Stomach (tissue), 9 donors: ENCODE measurements around the gene ENTPD2. TPM values are rescaled to one million over a fixed set of nuclear protein-coding genes. Genes with fewer than 3 reads are reported as not detected.

Experiments
- DNase-seq, 2 donors: peaks; one replicate each; pipeline versions ENCODE4 v3.0.0 to v3.0.0-alpha.2; 2013 to 2019
- H3K27ac ChIP-seq, 5 donors: fragments of 200-600 bp in 4 of 5; sonication (generic) in 4 of 5; one replicate each; pipeline ENCODE4 v1.5.1; 2013 to 2019; ENCODE audit warnings: mild to moderate bottlenecking in 1 of 5, moderate library complexity in 1 of 5
- H3K27me3 ChIP-seq, 3 donors: fragments of 200-600 bp; sonication (generic); one replicate each; pipeline ENCODE4 v1.5.1; 2017 to 2019; ENCODE audit warnings: mixed run types in 1 of 3
- H3K36me3 ChIP-seq, 4 donors: fragments of 200-600 bp; sonication (generic); 1 replicate in 3 of 4; 2 replicates in 1 of 4; pipeline ENCODE4 v1.5.1; 2016 to 2019
- H3K4me1 ChIP-seq, 4 donors: fragments of 200-600 bp; sonication (generic); one replicate each; pipeline ENCODE4 v1.5.1; 2016 to 2019
- H3K4me3 ChIP-seq, 4 donors: fragments of 200-600 bp; sonication (generic) in 3 of 4; one replicate each; pipeline ENCODE4 v1.5.1; 2016 to 2019; ENCODE audit warnings: mild to moderate bottlenecking in 1 of 4
- H3K9me3 ChIP-seq, 4 donors: fragments of 200-600 bp; sonication (generic); one replicate each; pipeline ENCODE4 v1.5.1; 2016 to 2019
- EP300 ChIP-seq: sonication (generic); formaldehyde crosslinking; IDR thresholded peaks from one replicate; pipeline ENCODE4 v1.6.1; 2017; ENCODE audit warnings: antibody characterized with exemption
- POLR2A ChIP-seq, 4 donors: fragments of 450-650 bp; IDR thresholded peaks; one replicate each; pipeline ENCODE4 v1.6.1; 2016; ENCODE audit warnings: antibody characterized with exemption in 4 of 4, control low read depth in 2 of 4, mild to moderate bottlenecking in 1 of 4, moderate library complexity in 1 of 4
- POLR2AphosphoS5 ChIP-seq, 3 donors: sonication (generic); formaldehyde crosslinking; IDR thresholded peaks; one replicate each; pipeline ENCODE4 v1.6.1; 2016; ENCODE audit warnings: antibody characterized with exemption in 3 of 3
- WGBS, 5 donors: extraction: QIAGEN DNeasy Blood & Tissue Kit in 3 of 5; methylation state at CpG; one replicate each; pipeline versions ENCODE4 v1.1.5 to v1.1.7; 2013 to 2018; 5-methylcytosine and 5-hydroxymethylcytosine counted together
- intact Hi-C: fragments of 100-400 bp; cut with DNase I; formaldehyde crosslinking; loops from one replicate; pipeline ENCODE4 v1.15.1; 2023; ENCODE audit warnings: low total_unique reads
- polyA plus RNA-seq, 3 donors: library from polyadenylated mRNA; stranded (reverse); fragments of 200-250 nt; gene quantifications; one replicate each; pipeline ENCODE4 v1.2.3, GENCODE V29; 2013
- total RNA-seq, 5 donors: library from RNA; depleted of rRNA; stranded (reverse); fragments of >200 nt; gene quantifications; one replicate each; pipeline versions ENCODE4 v1.1.0 to v1.2.3, GENCODE V29; 2014 to 2016
- TF ChIP-seq, protein P1 (sequence below), 7 experiments: fragments of 450-650 bp in 4 of 7; fragments of 200-600 bp in 3 of 7; sonication (generic) in 3 of 7; IDR thresholded peaks; one replicate each; pipeline ENCODE4 v1.5.1; 2016 to 2019; ENCODE audit warnings: antibody characterized with exemption in 7 of 7, control low read depth in 2 of 7, mild to moderate bottlenecking in 1 of 7
- donor health status: healthy with polysubstance abuse.
- donor health status: Bipolar disorder and iron deficiency.
- donor health status: healthy.

Gene ENTPD2
- total and polyA plus RNA-seq, 8 donors = 2.0 to 11.3 (median 3.5) TPM; not detected in 1

DNA sequence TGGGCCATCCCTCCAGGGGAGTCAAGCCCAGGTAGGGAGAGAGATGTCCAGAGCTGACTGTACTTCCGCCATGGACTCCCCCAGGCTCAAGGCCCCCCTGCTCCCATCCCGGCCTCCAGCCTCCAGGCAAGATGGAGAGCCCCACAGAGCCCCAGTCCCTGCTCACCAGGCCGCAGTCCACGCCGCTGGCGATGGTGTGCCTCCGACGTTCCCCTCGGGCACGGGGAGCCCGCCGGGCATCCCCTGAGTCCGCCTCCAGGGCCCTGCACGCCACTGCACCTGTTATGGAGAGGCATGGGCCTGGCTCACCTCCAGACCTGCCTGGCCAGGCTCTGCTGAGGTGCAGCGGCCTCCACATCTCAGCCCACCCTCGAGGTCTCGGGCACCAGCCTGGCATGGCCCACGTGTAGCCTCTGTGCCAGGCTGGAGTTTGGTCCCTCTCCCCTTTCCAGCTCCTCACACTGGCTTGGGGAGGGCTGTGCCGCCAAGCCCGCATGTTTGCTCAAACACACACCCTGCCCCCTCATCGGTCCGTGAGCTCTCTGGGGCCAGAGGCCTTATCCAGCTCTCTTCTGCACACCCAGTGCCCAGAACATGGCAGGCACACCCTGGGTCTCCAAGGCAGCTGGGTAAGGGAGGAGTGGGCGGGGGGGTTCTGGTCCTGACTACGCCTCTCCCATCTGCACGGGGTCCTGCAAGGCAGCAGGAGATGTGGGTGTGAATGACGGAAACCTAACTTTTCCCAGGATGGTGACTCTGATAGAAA, 12.4 kb upstream of the ENTPD2 start:
- DNase-seq = no peak
- H3K27me3 ChIP-seq = peaks cover 0 to 32% (median 11%) of the 10 kb centered on the region in 3 donors
- no peaks in the 10 kb centered on the region for H3K9me3 ChIP-seq
- H3K27ac ChIP-seq = no peak overlapping the region
- WGBS, 5 donors = 54 to 82% (median 63%) methylated on average over 5 to 26 of the region's 26 CpGs
- H3K4me1 ChIP-seq = peaks cover 21 to 55% (median 38%) of the 10 kb centered on the region in 4 donors
- no peak overlapping the region for H3K4me3 ChIP-seq
- TF ChIP-seq EP300 (no peak), POLR2A (IDR thresholded peaks at IDR 0.05) (no peak), POLR2AphosphoS5 (IDR thresholded peaks at IDR 0.05) (no peak)
- TF ChIP-seq, protein P1, sequence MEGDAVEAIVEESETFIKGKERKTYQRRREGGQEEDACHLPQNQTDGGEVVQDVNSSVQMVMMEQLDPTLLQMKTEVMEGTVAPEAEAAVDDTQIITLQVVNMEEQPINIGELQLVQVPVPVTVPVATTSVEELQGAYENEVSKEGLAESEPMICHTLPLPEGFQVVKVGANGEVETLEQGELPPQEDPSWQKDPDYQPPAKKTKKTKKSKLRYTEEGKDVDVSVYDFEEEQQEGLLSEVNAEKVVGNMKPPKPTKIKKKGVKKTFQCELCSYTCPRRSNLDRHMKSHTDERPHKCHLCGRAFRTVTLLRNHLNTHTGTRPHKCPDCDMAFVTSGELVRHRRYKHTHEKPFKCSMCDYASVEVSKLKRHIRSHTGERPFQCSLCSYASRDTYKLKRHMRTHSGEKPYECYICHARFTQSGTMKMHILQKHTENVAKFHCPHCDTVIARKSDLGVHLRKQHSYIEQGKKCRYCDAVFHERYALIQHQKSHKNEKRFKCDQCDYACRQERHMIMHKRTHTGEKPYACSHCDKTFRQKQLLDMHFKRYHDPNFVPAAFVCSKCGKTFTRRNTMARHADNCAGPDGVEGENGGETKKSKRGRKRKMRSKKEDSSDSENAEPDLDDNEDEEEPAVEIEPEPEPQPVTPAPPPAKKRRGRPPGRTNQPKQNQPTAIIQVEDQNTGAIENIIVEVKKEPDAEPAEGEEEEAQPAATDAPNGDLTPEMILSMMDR (IDR thresholded peaks at IDR 0.05) = no peak
- H3K36me3 ChIP-seq = no peaks in the 10 kb centered on the region
- intact Hi-C loops = no loop called here

DNA sequence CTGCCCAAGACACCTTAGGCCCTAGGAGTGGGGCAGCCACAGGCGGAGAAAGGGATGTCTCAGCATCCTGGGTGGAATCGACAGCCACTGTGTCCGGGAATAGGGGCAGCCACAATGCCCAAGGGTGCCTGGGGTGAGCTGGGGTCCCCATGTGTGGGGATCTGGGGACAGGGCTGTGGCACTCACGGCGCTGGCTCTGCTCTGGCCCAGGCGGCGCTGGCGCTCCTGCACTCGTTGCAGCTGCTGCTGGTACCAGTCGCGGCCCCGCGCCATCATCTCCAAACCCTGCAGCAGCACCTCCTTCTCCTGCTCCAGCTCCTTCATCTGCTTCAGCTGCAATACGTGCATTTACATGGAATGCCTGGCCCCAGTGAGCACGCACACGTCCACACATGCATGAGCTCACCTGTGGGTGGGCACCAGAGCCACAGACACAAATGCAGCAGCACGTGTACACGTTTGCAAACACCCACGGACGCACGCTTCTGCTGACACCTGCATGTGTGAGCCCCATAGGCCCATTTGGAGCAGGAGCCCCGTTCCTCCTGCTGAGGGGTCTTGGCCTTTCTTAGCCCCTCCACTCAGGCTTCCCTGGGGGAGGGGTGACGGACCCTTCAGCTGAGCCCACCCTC, 11.6 kb upstream of the ENTPD2 start:
- no peak for DNase-seq
- no peak overlapping the region for H3K4me3 ChIP-seq
- H3K4me1 ChIP-seq = peaks cover 12 to 47% (median 30%) of the 10 kb centered on the region in 4 donors
- no peaks in the 10 kb centered on the region for H3K36me3 ChIP-seq
- peaks cover 0 to 32% (median 11%) of the 10 kb centered on the region in 3 donors for H3K27me3 ChIP-seq
- no peak overlapping the region for H3K27ac ChIP-seq
- TF ChIP-seq, protein P1 (IDR thresholded peaks at IDR 0.05) = no peak
- no peak for TF ChIP-seq POLR2A (IDR thresholded peaks at IDR 0.05)
- TF ChIP-seq EP300 = no peak
- no peak for TF ChIP-seq POLR2AphosphoS5 (IDR thresholded peaks at IDR 0.05)
- intact Hi-C loops = no loop called here
- no peaks in the 10 kb centered on the region for H3K9me3 ChIP-seq
- 90 to 94% (median 93%) methylated on average over 15 to 23 of the region's 23 CpGs for WGBS, 5 donors

DNA sequence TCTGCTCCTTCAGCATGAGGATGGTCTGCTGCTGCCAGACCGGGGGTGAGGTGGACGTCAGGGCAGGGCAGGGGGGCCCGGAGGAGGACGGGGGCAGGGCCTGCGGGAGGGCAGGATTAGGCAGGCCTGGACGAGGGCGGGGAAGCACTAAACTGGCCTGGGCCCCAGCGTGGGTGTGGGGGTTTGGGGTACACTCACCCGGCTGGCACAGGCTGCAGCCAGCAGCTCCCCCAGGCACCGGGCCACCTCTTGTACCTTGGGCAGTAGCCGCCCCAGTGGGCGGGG, 11.0 kb upstream of the ENTPD2 start:
- DNase-seq = no peak
- H3K9me3 ChIP-seq = no peaks in the 10 kb centered on the region
- TF ChIP-seq POLR2A (IDR thresholded peaks at IDR 0.05) = no peak
- no peak for TF ChIP-seq EP300
- TF ChIP-seq POLR2AphosphoS5 (IDR thresholded peaks at IDR 0.05) = no peak
- TF ChIP-seq, protein P1 (IDR thresholded peaks at IDR 0.05) = no peak
- peaks cover 0 to 28% (median 11%) of the 10 kb centered on the region in 3 donors for H3K27me3 ChIP-seq
- intact Hi-C loops = no loop called here
- H3K4me1 ChIP-seq = peaks cover 6 to 40% (median 27%) of the 10 kb centered on the region in 4 donors
- H3K36me3 ChIP-seq = no peaks in the 10 kb centered on the region
- H3K4me3 ChIP-seq = no peak overlapping the region
- 82 to 90% (median 85%) methylated on average over 11 to 12 of the region's 12 CpGs for WGBS, 5 donors
- H3K27ac ChIP-seq = no peak overlapping the region

DNA sequence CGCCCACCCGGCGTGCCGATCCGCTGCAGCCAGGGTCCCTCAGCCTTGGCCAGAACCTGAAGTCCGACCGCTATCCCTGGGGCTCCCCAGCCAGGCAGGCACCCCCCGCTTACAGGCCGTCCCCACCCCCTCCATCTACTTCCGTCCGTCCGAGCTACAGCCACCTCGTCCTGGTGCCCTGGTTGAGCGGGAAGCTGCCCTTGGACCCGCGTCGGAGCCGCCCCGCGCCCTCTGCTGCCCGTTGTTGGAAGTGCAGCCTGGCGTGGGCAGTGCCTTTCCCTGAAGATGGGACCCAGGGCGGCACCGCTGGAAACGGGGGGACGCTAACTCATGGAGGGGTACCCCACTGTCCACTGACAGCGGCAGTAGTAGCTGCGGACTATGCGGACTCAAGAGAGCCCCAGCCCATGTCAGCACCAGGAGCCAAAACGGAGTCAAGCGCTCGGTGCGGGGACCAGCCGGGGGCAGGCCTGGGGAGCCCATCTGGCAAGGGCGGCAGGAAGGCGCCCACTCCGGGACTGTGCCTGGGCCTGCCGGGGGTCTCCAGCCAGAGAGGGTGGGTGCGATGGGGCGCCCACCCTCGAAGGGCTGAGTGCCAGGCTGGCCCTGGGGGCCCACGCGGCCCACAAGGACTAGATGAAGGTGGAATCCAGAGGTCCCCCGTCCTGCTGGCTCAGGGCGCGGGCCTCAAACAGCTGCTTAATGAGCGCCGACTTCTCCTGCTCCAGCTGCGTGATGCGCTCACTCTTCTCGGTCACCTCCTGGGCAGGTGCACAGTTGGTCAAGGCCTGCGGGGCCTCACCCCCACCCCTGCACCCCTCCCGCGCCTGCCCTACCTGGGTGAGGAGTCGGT, 10.4 kb upstream of the ENTPD2 start:
- intact Hi-C loops = no loop called here
- 47 to 55% (median 52%) methylated on average over 44 to 55 of the region's 55 CpGs for WGBS, 5 donors
- peak; percentile 77 to 85 for DNase-seq

More for the DNA sequence above, 10.4 kb upstream of the ENTPD2 start:
- no peaks in the 10 kb centered on the region for H3K36me3 ChIP-seq
- no peak overlapping the region for H3K4me3 ChIP-seq
- H3K4me1 ChIP-seq = peaks cover under 1 to 35% (median 21%) of the 10 kb centered on the region in 4 donors
- H3K9me3 ChIP-seq = no peaks in the 10 kb centered on the region
- H3K27ac ChIP-seq = no peak overlapping the region
- peaks cover 0 to 22% (median 5%) of the 10 kb centered on the region in 3 donors for H3K27me3 ChIP-seq
- no peak for TF ChIP-seq POLR2A (IDR thresholded peaks at IDR 0.05)
- TF ChIP-seq POLR2AphosphoS5 (IDR thresholded peaks at IDR 0.05) = peak in 1 of 3 donors; percentile 66
- TF ChIP-seq, protein P1 (IDR thresholded peaks at IDR 0.05) = peak in 6 of 7 experiments; percentile 86 to 100 (median 98)
- no peak for TF ChIP-seq EP300
